Panc1 (cell line): Measurements from ENCODE around the gene CELA2B.

ENCODE experiments used
- POLR2AphosphoS5 ChIP-seq: IDR thresholded peaks from 2 replicates; pipeline ENCODE4 v1.6.1; 2012; ENCODE audit warnings: mild to moderate bottlenecking, low read depth, low read length, moderate library complexity
- TF ChIP-seq, protein P1 (sequence below): fragments of 450-650 bp; IDR thresholded peaks from 2 replicates; pipeline ENCODE4 v1.5.1; 2017; ENCODE audit warnings: mild to moderate bottlenecking
- TF ChIP-seq, protein P2 (sequence below), 2 experiments: IDR thresholded peaks; 2 replicates each; pipeline ENCODE4 v1.6.1; 2011 to 2012; ENCODE audit warnings: low read depth in 2 of 2, control low read depth in 1 of 2, low read length in 1 of 2, mild to moderate bottlenecking in 1 of 2, moderate library complexity in 1 of 2; ENCODE audit not compliant: insufficient read depth in 1 of 2

- TF ChIP-seq, protein P1, sequence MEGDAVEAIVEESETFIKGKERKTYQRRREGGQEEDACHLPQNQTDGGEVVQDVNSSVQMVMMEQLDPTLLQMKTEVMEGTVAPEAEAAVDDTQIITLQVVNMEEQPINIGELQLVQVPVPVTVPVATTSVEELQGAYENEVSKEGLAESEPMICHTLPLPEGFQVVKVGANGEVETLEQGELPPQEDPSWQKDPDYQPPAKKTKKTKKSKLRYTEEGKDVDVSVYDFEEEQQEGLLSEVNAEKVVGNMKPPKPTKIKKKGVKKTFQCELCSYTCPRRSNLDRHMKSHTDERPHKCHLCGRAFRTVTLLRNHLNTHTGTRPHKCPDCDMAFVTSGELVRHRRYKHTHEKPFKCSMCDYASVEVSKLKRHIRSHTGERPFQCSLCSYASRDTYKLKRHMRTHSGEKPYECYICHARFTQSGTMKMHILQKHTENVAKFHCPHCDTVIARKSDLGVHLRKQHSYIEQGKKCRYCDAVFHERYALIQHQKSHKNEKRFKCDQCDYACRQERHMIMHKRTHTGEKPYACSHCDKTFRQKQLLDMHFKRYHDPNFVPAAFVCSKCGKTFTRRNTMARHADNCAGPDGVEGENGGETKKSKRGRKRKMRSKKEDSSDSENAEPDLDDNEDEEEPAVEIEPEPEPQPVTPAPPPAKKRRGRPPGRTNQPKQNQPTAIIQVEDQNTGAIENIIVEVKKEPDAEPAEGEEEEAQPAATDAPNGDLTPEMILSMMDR: no peak
- TF ChIP-seq, protein P2, sequence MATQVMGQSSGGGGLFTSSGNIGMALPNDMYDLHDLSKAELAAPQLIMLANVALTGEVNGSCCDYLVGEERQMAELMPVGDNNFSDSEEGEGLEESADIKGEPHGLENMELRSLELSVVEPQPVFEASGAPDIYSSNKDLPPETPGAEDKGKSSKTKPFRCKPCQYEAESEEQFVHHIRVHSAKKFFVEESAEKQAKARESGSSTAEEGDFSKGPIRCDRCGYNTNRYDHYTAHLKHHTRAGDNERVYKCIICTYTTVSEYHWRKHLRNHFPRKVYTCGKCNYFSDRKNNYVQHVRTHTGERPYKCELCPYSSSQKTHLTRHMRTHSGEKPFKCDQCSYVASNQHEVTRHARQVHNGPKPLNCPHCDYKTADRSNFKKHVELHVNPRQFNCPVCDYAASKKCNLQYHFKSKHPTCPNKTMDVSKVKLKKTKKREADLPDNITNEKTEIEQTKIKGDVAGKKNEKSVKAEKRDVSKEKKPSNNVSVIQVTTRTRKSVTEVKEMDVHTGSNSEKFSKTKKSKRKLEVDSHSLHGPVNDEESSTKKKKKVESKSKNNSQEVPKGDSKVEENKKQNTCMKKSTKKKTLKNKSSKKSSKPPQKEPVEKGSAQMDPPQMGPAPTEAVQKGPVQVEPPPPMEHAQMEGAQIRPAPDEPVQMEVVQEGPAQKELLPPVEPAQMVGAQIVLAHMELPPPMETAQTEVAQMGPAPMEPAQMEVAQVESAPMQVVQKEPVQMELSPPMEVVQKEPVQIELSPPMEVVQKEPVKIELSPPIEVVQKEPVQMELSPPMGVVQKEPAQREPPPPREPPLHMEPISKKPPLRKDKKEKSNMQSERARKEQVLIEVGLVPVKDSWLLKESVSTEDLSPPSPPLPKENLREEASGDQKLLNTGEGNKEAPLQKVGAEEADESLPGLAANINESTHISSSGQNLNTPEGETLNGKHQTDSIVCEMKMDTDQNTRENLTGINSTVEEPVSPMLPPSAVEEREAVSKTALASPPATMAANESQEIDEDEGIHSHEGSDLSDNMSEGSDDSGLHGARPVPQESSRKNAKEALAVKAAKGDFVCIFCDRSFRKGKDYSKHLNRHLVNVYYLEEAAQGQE (IDR thresholded peaks at IDR 0.05; ENCODE audit: insufficient read depth in 1 of 2, low read depth in 2 of 2, low read length in 1 of 2): no peak
- TF ChIP-seq POLR2AphosphoS5: no peak
Measured at GRCh38 chr1:15524021-15524282, 48.0 kb downstream of the CELA2B start, which contains the start of gene CASP9.
